ENCODE data around the gene RMI1.

- no peak for TF ChIP-seq POLR2AphosphoS5 (IDR thresholded peaks at IDR 0.05; ENCODE audit: insufficient read depth, low read depth, low read length)
- no peak for TF ChIP-seq POLR2A (IDR thresholded peaks at IDR 0.05; ENCODE audit: low read depth, low read length)
- no peak for TF ChIP-seq GATA2 (IDR thresholded peaks at IDR 0.05; ENCODE audit: insufficient read depth, insufficient read length, low read depth, low read length)
- TF ChIP-seq CTCF (IDR thresholded peaks at IDR 0.05; ENCODE audit: extremely low read depth in 1 of 2, insufficient read depth in 1 of 2, low read depth in 1 of 2, low read length in 2 of 2), result no peak
- no peak for TF ChIP-seq MYC (IDR thresholded peaks at IDR 0.05; ENCODE audit: low read depth, low read length)
- no peak for TF ChIP-seq MAX (IDR thresholded peaks at IDR 0.05; ENCODE audit: insufficient read depth, insufficient read length)
Measured at GRCh38 chr9:83981126-83981871, 694 bp downstream of the RMI1 start.

Measured in endothelial cell of umbilical vein (primary cell).